AG04450 (cell line): ENCODE measurements around the gene TMEM117. TPM values are rescaled to one million over a fixed set of nuclear protein-coding genes. Genes with fewer than 3 reads are reported as not detected.

Experiments used
- CTCF ChIA-PET: fragments of 300-600, 350-600 bp; formaldehyde crosslinking; extraction: SDS; loops from one replicate; lab custom pipeline; 2022; ENCODE audit warnings: antibody characterized with exemption, inconsistent platforms; lab: Charles Lee
- POLR2A ChIA-PET: fragments of 350-600 bp; formaldehyde crosslinking; extraction: SDS; loops from one replicate; lab custom pipeline; 2021; ENCODE audit warnings: antibody characterized with exemption, inconsistent platforms; lab: Yijun Ruan, JAX
- DNase-seq: peaks from one replicate; pipeline ENCODE4 v3.0.0-alpha.2; 2011; ENCODE audit warnings: low read depth, low spot score
- H3K27ac ChIP-seq: one replicate; pipeline ENCODE4 v1.5.1; 2012; ENCODE audit warnings: low read depth, low read length, control low read depth
- H3K27me3 ChIP-seq: one replicate; pipeline ENCODE4 v1.6.0; 2012; ENCODE audit warnings: low read length; ENCODE audit not compliant: control insufficient read depth, insufficient read depth
- H3K4me3 ChIP-seq: 2 replicates; pipeline ENCODE4 v1.5.1; 2011; ENCODE audit warnings: mild to moderate bottlenecking, low read depth, low read length, control low read depth
- H3K9me3 ChIP-seq: 2 replicates; pipeline ENCODE4 v1.5.1; 2012; ENCODE audit warnings: low read length; ENCODE audit not compliant: control insufficient read depth, insufficient read depth
- CTCF ChIP-seq: IDR thresholded peaks from 2 replicates; pipeline ENCODE4 v1.5.1; 2011; ENCODE audit warnings: low read depth, low read length, control low read depth, inconsistent platforms
- polyA plus RNA-seq: library from polyadenylated mRNA; depleted of rRNA; stranded (reverse); fragments of >200 nt; gene quantifications from 2 replicates; pipeline ENCODE4 v1.2.3, GENCODE V29; 2011

TMEM117 gene
- polyA plus RNA-seq, 1 experiment, result 11.3 TPM

DNA sequence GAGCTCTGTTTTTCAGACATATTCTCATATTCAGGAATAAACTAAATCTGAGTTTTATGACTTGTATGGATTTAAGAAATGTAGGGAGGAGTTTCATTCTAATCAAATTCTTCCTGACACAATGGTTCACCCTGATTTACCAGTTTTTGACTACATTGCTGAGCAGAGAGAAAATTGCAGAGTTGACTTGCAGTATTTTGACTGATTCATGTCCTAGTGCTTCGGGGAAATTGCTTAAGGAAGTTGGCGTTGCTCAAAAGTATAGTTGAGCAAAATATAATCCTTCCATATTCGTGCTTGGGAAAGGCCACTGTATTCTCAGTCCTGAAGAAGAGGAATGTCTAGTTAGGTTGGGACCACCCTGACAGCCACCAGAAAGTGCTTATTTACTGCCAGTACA lies 28.5 kb upstream of the TMEM117 start:
- POLR2A ChIA-PET, result interaction anchor here (2.7 kb wide), 1 partner anchor 29 kb away, joined by 22 read pairs; the partner anchor contains the start of gene TMEM117
- DNase-seq, result no peak
- Histone ChIP-seq H3K4me3 (no peak overlapping the region), H3K9me3 (no peaks in the 10 kb centered on the region), H3K27me3 (no peaks in the 10 kb centered on the region), H3K27ac (no peak overlapping the region)
- TF ChIP-seq CTCF, result no peak
- CTCF ChIA-PET, result interaction anchor here (1.3 to 2.5 kb wide), 3 partner anchors 10 to 75 kb away, joined by 4 to 8 read pairs (median 7); no protein-coding TSS in a partner anchor

DNA sequence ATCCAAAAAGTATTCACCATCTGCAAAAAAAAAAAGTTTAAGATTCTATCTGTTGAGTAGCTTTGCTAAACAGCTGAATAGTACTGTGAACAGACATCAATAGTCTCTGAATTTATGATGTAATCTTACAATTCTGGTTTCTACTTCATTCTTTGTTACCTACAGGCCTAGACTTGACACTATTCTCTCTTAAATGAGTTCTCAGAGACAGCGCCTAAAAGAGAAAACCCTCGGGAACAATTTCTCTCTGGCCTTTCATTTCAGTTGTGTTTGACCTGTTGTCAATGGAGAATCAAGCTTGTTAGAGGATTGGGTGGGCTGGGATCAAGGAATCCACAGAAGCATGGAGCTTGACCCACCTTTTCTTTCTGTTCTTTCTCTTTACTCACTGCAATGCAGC lies 23.8 kb upstream of the TMEM117 start:
- no peaks in the 10 kb centered on the region for H3K27me3 ChIP-seq
- DNase-seq, result no peak
- no peak for TF ChIP-seq CTCF
- no peak overlapping the region for H3K4me3 ChIP-seq
- ChIA-PET POLR2A (no interaction called here), CTCF (interaction anchor here (0.5 to 0.6 kb wide), 2 partner anchors 70 to 205 kb away, joined by 4 to 9 read pairs; no protein-coding TSS in a partner anchor)
- H3K27ac ChIP-seq, result no peak overlapping the region
- H3K9me3 ChIP-seq, result no peaks in the 10 kb centered on the region

DNA sequence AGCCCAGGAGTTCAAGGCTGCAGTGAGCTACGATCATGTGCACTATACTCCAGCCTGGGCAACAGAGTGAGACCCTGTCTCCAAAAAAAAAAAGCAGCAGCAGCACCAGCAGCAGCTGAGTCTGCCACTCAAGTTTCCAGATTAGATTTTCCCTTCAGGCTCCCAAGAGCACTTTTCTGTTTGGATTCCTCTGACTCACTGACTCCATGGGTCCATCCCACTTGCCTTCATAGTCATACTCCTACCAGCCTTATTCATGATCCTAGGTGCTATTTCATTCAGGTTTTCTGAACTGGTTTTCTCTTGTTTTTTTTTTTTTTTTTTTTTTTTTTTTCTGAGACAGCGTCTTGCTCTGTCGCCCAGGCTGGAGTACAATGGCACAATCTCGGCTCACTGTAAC lies 23.0 kb upstream of the TMEM117 start:
- no peak for DNase-seq
- Histone ChIP-seq H3K9me3 (no peaks in the 10 kb centered on the region), H3K4me3 (no peak overlapping the region), H3K27ac (no peak overlapping the region), H3K27me3 (no peaks in the 10 kb centered on the region)
- no peak for TF ChIP-seq CTCF
- CTCF ChIA-PET, result interaction anchor here (0.7 to 1.1 kb wide), 2 partner anchors 70 to 247 kb away, joined by 3 read pairs; no protein-coding TSS in a partner anchor
- POLR2A ChIA-PET, result no interaction called here

DNA sequence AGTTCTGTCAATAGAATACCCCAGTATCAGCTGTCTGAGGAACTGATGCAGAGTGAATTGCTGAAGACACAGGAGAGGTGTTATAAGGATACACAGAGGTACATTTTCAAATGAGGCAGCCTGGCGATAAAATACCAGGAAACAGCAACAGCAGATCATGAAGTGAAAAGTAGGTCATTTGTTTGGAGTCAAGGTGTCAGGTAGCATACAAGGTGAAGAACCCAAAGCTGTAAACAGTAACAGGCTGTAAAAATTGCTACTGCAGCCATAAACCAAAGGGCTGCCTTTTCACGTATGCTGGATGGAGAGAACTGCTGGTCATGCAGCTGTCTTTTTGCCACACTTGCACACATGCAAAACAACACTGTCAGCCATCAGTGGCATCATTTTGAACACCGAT lies 20.5 kb upstream of the TMEM117 start:
- ChIA-PET POLR2A (no interaction called here), CTCF (interaction anchor here (0.7 to 1.7 kb wide), 3 partner anchors 10 to 67 kb away, joined by 3 to 6 read pairs (median 3); partner anchors contain the start of gene TWF1)
- no peak for DNase-seq
- no peak overlapping the region for H3K27ac ChIP-seq
- H3K9me3 ChIP-seq, result no peaks in the 10 kb centered on the region
- H3K4me3 ChIP-seq, result no peak overlapping the region
- TF ChIP-seq CTCF, result no peak
- no peaks in the 10 kb centered on the region for H3K27me3 ChIP-seq

GRCh38 chr12:43816168-43816567 lies 19.7 kb upstream of the TMEM117 start:
- ChIA-PET CTCF (interaction anchor here (0.7 to 1.7 kb wide), 3 partner anchors 13 to 67 kb away, joined by 3 read pairs; no protein-coding TSS in a partner anchor), POLR2A (no interaction called here)
- no peaks in the 10 kb centered on the region for H3K9me3 ChIP-seq
- H3K27me3 ChIP-seq, result no peaks in the 10 kb centered on the region
- no peak for DNase-seq
- TF ChIP-seq CTCF, result no peak
- H3K4me3 ChIP-seq, result no peak overlapping the region
- H3K27ac ChIP-seq, result no peak overlapping the region
